ENCODE measurements around the gene MLST8. TPM values are rescaled to one million over a fixed set of nuclear protein-coding genes. Genes with fewer than 3 reads are reported as not detected.

The MLST8 gene
- total RNA-seq, 1 experiment from 2014 or later = 87.6 TPM

GRCh38 chr16:2165861-2166260 lies 39.4 kb upstream of the MLST8 start:
- H3K36me3 Mint-ChIP-seq (ENCODE audit: insufficient read depth, unreplicated experiment) = peaks cover 35% of the 10 kb centered on the region
- no peaks in the 10 kb centered on the region for H3K27me3 Mint-ChIP-seq (ENCODE audit: insufficient read depth, unreplicated experiment)
- intact Hi-C loops (cut with micrococcal nuclease) = no loop called here
- BruUV-seq (replicated peaks) = no TSS peak
- H3K9me3 Mint-ChIP-seq (ENCODE audit: unreplicated experiment) = no peaks in the 10 kb centered on the region
- no peak for DNase-seq (ENCODE audit: unreplicated experiment)
- CTCF ChIA-PET = interaction anchor here (0.5 kb wide), 1 partner anchor 9 kb away, joined by 4 read pairs; no protein-coding TSS in a partner anchor
- POLR2A ChIA-PET = interaction anchor here (1.0 to 2.0 kb wide), 2 partner anchors 10 to 15 kb away, joined by 4 to 11 read pairs; partner anchors contain the start of gene TRAF7
- H3K4me1 Mint-ChIP-seq (ENCODE audit: insufficient read depth, unreplicated experiment) = peaks cover 15% of the 10 kb centered on the region
- no peak overlapping the region for H3K4me3 Mint-ChIP-seq (ENCODE audit: unreplicated experiment)
- H3K27ac Mint-ChIP-seq (ENCODE audit: low read depth, unreplicated experiment) = no peak overlapping the region
- TF ChIP-seq CTCF (IDR thresholded peaks at IDR 0.05; ENCODE audit: unreplicated experiment) = no peak

- no peak for TF ChIP-seq CTCF (IDR thresholded peaks at IDR 0.05; ENCODE audit: unreplicated experiment)
- Mint-ChIP-seq H3K27ac (ENCODE audit: low read depth, unreplicated experiment) (no peak overlapping the region), H3K4me3 (ENCODE audit: unreplicated experiment) (no peak overlapping the region), H3K36me3 (ENCODE audit: insufficient read depth, unreplicated experiment) (peaks cover 35% of the 10 kb centered on the region), H3K27me3 (ENCODE audit: insufficient read depth, unreplicated experiment) (no peaks in the 10 kb centered on the region), H3K4me1 (ENCODE audit: insufficient read depth, unreplicated experiment) (peaks cover 15% of the 10 kb centered on the region), H3K9me3 (ENCODE audit: unreplicated experiment) (no peaks in the 10 kb centered on the region)
- intact Hi-C loops (cut with micrococcal nuclease) = no loop called here
- POLR2A ChIA-PET = interaction anchor here (0.6 to 2.0 kb wide), 4 partner anchors 9 to 15 kb away, joined by 3 to 11 read pairs (median 4); partner anchors contain the start of gene TRAF7
- CTCF ChIA-PET = interaction anchor here (0.5 to 2.5 kb wide), 2 partner anchors 8 to 28 kb away, joined by 4 to 8 read pairs; no protein-coding TSS in a partner anchor
- DNase-seq (ENCODE audit: unreplicated experiment) = no peak
- no TSS peak for BruUV-seq (replicated peaks)
These were observed 38.8 kb upstream of the MLST8 start for GRCh38 chr16:2166263-2167067.

- no peak for DNase-seq (ENCODE audit: unreplicated experiment)
- CTCF ChIA-PET = interaction anchor here (1.2 to 2.5 kb wide), 2 partner anchors 14 to 28 kb away, joined by 3 to 8 read pairs; no protein-coding TSS in a partner anchor
- H3K27me3 Mint-ChIP-seq (ENCODE audit: insufficient read depth, unreplicated experiment) = no peaks in the 10 kb centered on the region
- POLR2A ChIA-PET = interaction anchor here (0.6 to 2.0 kb wide), 3 partner anchors 10 to 13 kb away, joined by 3 to 11 read pairs (median 3); partner anchors contain the start of gene TRAF7
- peaks cover 30% of the 10 kb centered on the region for H3K36me3 Mint-ChIP-seq (ENCODE audit: insufficient read depth, unreplicated experiment)
- no peak for TF ChIP-seq CTCF (IDR thresholded peaks at IDR 0.05; ENCODE audit: unreplicated experiment)
- H3K4me3 Mint-ChIP-seq (ENCODE audit: unreplicated experiment) = no peak overlapping the region
- H3K27ac Mint-ChIP-seq (ENCODE audit: low read depth, unreplicated experiment) = no peak overlapping the region
- H3K9me3 Mint-ChIP-seq (ENCODE audit: unreplicated experiment) = no peaks in the 10 kb centered on the region
- no TSS peak for BruUV-seq (replicated peaks)
- peaks cover 8% of the 10 kb centered on the region for H3K4me1 Mint-ChIP-seq (ENCODE audit: insufficient read depth, unreplicated experiment)
- intact Hi-C loops (cut with micrococcal nuclease) = no loop called here
These were observed 38.1 kb upstream of the MLST8 start for GRCh38 chr16:2167068-2167638.

GRCh38 chr16:2170080-2170479 lies 35.2 kb upstream of the MLST8 start:
- intact Hi-C loops (cut with micrococcal nuclease) = no loop called here
- DNase-seq (ENCODE audit: unreplicated experiment) = no peak
- Mint-ChIP-seq H3K27me3 (ENCODE audit: insufficient read depth, unreplicated experiment) (no peaks in the 10 kb centered on the region), H3K4me3 (ENCODE audit: unreplicated experiment) (no peak overlapping the region), H3K36me3 (ENCODE audit: insufficient read depth, unreplicated experiment) (peaks cover 43% of the 10 kb centered on the region), H3K9me3 (ENCODE audit: unreplicated experiment) (no peaks in the 10 kb centered on the region), H3K4me1 (ENCODE audit: insufficient read depth, unreplicated experiment) (no peaks in the 10 kb centered on the region), H3K27ac (ENCODE audit: low read depth, unreplicated experiment) (no peak overlapping the region)
- CTCF ChIA-PET = no interaction called here
- BruUV-seq (replicated peaks) = no TSS peak
- POLR2A ChIA-PET = interaction anchor here (0.7 kb wide), 1 partner anchor 349 kb away, joined by 3 read pairs; no protein-coding TSS in a partner anchor
- TF ChIP-seq CTCF (IDR thresholded peaks at IDR 0.05; ENCODE audit: unreplicated experiment) = no peak

All from MCF 10A (cell line).